ENCODE measurements around the gene LAMA2. TPM values are rescaled to one million over a fixed set of nuclear protein-coding genes. Genes with fewer than 3 reads are reported as not detected.

LAMA2 gene
- total RNA-seq, 4 donors from 2014 or later = 1.7 to 112 (median 19.6) TPM

GRCh38 chr6:129317931-129318820, 435.2 kb downstream of the LAMA2 start:
- peaks cover 0 to 14% (median 3%) of the 10 kb centered on the region in 3 donors for H3K4me1 ChIP-seq
- 14% methylated on average over 3 of the region's 3 CpGs for WGBS, 2 donors
- H3K36me3 ChIP-seq = no peaks in the 10 kb centered on the region
- DNase-seq = no peak
- TF ChIP-seq POLR2A (IDR thresholded peaks at IDR 0.05) (no peak), CTCF (IDR thresholded peaks at IDR 0.05) (no peak)
- H3K4me3 ChIP-seq = no peak overlapping the region
- H3K27ac ChIP-seq = no peak overlapping the region
- intact Hi-C loops (cut with DNase I) = no loop called here
- H3K9me3 ChIP-seq = no peaks in the 10 kb centered on the region
- H3K27me3 ChIP-seq = no peaks in the 10 kb centered on the region

GRCh38 chr6:129320892-129321291, 438.0 kb downstream of the LAMA2 start:
- Histone ChIP-seq H3K36me3 (no peaks in the 10 kb centered on the region), H3K27ac (no peak overlapping the region), H3K27me3 (no peaks in the 10 kb centered on the region), H3K9me3 (no peaks in the 10 kb centered on the region), H3K4me3 (no peak overlapping the region), H3K4me1 (peaks cover 0 to 14% (median 3%) of the 10 kb centered on the region in 3 donors)
- WGBS, 2 donors = 52 to 57% methylated on average over 2 of the region's 2 CpGs
- no peak for DNase-seq
- intact Hi-C loops (cut with DNase I) = no loop called here
- no peak for TF ChIP-seq CTCF (IDR thresholded peaks at IDR 0.05)

- intact Hi-C loops (cut with DNase I) = no loop called here
- Histone ChIP-seq H3K4me3 (no peak overlapping the region), H3K9me3 (no peaks in the 10 kb centered on the region), H3K27ac (no peak overlapping the region), H3K27me3 (no peaks in the 10 kb centered on the region), H3K36me3 (no peaks in the 10 kb centered on the region), H3K4me1 (peaks cover 0 to 14% (median 3%) of the 10 kb centered on the region in 3 donors)
- no peak for DNase-seq
- TF ChIP-seq POLR2A (IDR thresholded peaks at IDR 0.05) = no peak
- no peak for TF ChIP-seq CTCF (IDR thresholded peaks at IDR 0.05)
- 61 to 88% methylated on average over 2 of the region's 2 CpGs for WGBS, 2 donors
These were observed 438.4 kb downstream of the LAMA2 start for GRCh38 chr6:129321303-129321702.

GRCh38 chr6:129324345-129324744, 441.4 kb downstream of the LAMA2 start:
- no peak for TF ChIP-seq POLR2A (IDR thresholded peaks at IDR 0.05)
- no peak for TF ChIP-seq CTCF (IDR thresholded peaks at IDR 0.05)
- H3K36me3 ChIP-seq = no peaks in the 10 kb centered on the region
- no peaks in the 10 kb centered on the region for H3K27me3 ChIP-seq
- WGBS, 2 donors = 87 to 91% methylated on average over 5 of the region's 5 CpGs
- H3K9me3 ChIP-seq = no peaks in the 10 kb centered on the region
- H3K27ac ChIP-seq = no peak overlapping the region
- no peak overlapping the region for H3K4me3 ChIP-seq
- DNase-seq = no peak
- intact Hi-C loops (cut with DNase I) = no loop called here
- H3K4me1 ChIP-seq = no peaks in the 10 kb centered on the region

- Histone ChIP-seq H3K36me3 (no peaks in the 10 kb centered on the region), H3K4me1 (no peaks in the 10 kb centered on the region), H3K27me3 (no peaks in the 10 kb centered on the region), H3K27ac (no peak overlapping the region), H3K4me3 (no peak overlapping the region), H3K9me3 (no peaks in the 10 kb centered on the region)
- intact Hi-C loops (cut with DNase I) = no loop called here
- no peak for DNase-seq
- no peak for TF ChIP-seq CTCF (IDR thresholded peaks at IDR 0.05)
- no peak for TF ChIP-seq POLR2A (IDR thresholded peaks at IDR 0.05)
- WGBS, 2 donors = 65 to 67% methylated on average over 4 of the region's 4 CpGs
These were observed 446.7 kb downstream of the LAMA2 start for GRCh38 chr6:129329678-129330077.
